ENCODE data around the gene ZFP36.

The ZFP36 gene

DNA sequence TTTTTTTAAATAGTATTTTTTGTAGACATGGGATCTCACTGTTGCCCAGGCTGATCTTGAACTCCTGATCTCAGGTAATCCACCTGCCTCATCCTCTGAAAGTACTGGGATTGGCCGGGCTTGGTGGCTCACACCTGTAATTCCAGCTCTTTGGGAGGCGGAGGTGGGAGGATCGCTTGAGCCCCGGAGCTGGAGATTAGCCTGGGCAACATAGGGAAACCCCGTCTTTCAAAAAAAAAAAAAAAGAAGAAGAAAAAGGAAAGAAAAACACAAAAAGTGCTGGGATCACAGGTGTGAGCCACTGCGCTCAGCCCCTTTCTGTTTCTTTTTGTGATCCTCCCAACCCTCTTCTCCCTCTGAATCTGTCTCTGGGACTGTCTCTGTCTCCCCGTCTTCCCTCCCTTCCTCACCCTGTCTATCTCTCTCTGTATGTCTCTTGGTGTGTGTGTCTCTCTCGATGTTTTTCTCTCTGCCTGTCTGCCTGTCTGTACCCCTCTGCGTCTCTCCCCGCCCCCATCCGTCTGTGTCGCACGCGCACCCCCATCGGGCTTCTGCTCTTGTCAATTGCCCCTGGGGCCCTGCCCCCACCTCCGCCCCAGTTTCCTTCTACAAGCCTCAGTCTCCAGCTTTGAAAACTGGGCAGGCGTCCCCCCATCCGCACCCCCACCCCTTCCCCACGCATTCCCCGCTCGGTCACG lies 540 bp upstream of the ZFP36 start:
- peak; percentile 92 for DNase-seq

DNA sequence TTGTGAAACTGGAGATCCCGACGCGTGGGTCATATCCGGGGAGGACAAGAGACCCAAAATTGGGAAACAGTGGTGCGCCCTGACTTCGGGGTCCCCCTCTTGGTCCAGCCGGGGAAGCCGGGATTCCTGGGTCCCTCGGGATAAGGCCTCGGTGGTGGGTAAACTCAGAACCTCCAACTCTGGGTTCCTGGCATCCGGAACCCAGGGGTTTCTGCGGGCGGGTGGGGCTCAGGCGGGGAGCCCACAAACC lies 688 bp downstream of the ZFP36 start:
- no peak for DNase-seq

DNA sequence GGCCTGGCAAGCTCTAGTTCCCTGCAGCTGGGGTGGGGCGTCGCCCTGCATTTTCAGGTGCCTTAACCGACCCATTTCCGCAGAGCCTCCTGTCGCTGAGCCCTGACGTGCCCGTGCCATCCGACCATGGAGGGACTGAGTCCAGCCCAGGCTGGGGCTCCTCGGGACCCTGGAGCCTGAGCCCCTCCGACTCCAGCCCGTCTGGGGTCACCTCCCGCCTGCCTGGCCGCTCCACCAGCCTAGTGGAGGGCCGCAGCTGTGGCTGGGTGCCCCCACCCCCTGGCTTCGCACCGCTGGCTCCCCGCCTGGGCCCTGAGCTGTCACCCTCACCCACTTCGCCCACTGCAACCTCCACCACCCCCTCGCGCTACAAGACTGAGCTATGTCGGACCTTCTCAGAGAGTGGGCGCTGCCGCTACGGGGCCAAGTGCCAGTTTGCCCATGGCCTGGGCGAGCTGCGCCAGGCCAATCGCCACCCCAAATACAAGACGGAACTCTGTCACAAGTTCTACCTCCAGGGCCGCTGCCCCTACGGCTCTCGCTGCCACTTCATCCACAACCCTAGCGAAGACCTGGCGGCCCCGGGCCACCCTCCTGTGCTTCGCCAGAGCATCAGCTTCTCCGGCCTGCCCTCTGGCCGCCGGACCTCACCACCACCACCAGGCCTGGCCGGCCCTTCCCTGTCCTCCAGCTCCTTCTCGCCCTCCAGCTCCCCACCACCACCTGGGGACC lies 1.2 kb downstream of the ZFP36 start:
- peak; percentile 74 for DNase-seq

DNA sequence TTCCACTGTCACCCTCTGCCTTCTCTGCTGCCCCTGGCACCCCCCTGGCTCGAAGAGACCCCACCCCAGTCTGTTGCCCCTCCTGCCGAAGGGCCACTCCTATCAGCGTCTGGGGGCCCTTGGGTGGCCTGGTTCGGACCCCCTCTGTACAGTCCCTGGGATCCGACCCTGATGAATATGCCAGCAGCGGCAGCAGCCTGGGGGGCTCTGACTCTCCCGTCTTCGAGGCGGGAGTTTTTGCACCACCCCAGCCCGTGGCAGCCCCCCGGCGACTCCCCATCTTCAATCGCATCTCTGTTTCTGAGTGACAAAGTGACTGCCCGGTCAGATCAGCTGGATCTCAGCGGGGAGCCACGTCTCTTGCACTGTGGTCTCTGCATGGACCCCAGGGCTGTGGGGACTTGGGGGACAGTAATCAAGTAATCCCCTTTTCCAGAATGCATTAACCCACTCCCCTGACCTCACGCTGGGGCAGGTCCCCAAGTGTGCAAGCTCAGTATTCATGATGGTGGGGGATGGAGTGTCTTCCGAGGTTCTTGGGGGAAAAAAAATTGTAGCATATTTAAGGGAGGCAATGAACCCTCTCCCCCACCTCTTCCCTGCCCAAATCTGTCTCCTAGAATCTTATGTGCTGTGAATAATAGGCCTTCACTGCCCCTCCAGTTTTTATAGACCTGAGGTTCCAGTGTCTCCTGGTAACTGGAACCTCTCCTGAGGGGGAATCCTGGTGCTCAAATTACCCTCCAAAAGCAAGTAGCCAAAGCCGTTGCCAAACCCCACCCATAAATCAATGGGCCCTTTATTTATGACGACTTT lies 2.0 kb downstream of the ZFP36 start:
- no peak for DNase-seq

DNA sequence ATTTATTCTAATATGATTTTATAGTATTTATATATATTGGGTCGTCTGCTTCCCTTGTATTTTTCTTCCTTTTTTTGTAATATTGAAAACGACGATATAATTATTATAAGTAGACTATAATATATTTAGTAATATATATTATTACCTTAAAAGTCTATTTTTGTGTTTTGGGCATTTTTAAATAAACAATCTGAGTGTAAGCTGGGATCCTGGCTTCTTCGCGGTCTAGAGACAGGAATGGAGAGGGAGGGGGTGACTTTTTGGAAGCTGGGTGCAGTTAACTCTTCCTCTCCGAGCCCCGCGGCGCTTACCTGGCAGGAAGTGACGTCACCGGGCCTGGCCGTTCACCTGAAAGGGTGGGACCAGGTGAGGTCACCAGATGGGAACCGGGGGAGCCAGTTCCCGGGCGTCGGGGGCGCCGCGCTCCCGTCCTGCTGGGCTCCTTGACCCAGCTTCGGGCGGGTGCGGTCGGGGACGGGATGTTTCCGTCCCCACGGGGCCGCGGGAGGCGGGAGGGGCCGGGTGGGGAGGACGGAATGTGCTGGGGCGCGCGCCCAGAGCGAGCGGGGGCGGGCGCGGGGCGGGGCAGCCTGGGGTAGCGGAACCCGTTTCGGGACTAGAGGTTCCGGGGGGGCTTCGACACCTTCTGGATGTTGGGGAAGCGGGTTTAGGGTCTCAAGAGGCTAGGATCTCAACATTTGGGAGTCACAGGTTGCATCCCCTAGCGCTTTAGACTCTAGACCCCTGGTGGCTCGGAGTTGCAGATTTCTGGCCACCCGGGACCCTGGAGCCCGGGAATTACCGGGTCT lies 2.8 kb downstream of the ZFP36 start:
- DNase-seq = peak; percentile 88

DNA sequence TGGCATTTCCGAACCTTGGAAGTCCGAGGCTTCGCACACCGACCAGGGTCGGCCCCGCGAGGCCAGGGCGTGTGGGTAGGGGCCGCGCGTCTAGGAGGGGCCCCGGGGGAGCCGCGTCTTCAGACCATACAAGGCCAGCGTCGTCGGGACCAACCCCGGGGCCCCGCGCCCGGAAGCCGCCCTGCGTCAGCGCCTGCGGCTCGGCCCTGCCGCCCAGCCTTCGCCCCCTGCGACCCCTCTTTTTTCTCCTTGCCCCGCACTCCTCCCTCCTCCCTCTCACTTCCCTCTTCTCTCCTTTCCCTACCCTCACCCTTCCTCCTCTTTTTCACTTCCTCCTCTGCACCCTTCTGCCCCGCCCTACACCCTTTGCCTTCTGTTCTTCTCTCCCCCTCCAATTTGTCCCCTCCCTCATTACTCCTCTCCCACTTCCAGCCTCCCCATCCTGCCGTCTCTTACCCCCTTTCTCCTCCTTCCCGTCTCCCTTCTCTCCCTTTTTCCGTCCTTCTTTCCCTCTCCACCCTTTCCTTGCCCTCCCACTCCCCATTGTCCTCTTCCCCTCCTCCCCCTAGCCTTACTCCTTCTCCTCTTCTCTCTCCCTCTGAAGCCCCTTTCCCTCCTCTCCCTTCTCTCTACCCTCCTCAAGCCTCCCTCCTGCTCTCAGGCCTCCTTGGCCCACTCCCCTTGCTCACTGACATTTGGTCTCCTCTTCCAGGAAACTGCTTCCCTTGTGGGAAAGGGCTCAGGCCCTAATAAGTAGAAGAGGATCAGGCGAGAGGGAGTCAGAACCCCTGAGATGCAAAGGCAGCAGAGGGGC lies 3.6 kb downstream of the ZFP36 start:
- peak; percentile 76 for DNase-seq

DNA sequence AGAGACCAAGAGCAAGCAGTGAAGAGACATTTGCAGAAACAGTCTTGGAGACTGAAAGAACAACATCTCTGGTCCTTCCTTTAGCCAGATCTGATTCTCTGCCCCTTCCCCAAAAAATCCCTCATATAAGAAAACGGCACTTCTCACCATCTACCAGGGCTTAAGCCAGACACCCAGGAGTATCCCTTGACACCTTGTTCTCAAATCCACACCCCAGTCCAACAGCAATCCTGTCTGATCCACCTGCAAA lies 4.1 kb downstream of the ZFP36 start:
- no peak for DNase-seq

DNA sequence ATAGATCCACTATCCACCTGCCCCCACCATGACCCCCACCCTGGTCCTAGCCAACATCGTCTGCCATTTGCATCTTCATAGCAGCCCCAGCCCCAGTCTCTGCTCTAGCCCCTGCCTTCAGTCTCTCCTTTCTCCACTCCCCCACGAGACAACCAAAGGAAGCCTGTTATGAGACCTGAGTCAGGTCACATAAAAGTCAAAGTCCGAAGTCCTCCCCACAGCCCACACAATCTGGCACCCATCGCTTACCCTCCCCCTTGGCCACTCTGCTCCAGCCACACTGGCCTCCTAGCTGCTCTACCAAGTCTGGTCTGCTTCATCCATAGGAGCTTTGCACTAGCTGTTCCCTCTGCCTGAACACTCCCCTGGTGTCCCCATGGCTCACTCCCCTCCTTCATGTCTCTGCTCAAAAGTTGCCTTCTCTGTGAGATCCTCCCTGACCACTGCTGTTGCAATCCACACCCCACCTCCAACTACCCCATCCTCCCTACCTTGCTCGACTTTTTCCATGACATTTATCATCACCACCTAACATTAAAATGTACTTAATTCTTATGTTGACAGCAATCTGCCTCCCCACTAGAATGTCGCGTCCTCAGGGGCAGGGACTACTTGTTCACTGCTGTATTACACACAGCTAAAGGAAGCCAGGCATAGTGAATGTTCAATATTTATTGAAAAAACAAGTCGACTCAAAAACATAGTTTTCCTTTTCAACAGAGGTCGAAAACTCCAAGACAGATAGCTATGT lies 4.6 kb downstream of the ZFP36 start:
- DNase-seq = no peak

DNA sequence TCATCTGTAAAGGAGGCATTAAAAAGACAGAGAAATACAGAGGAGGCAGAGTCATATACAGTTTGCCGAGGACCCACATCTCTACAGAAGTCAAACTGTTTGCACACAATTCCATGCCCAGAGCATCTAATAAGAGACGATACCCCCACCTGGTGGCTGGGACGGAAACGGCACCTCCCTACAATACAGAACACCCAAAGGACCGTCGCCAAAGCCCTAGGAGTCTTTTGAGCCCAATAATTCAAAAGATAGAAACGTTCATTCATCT lies 5.1 kb downstream of the ZFP36 start:
- peak; percentile 94 for DNase-seq

DNA sequence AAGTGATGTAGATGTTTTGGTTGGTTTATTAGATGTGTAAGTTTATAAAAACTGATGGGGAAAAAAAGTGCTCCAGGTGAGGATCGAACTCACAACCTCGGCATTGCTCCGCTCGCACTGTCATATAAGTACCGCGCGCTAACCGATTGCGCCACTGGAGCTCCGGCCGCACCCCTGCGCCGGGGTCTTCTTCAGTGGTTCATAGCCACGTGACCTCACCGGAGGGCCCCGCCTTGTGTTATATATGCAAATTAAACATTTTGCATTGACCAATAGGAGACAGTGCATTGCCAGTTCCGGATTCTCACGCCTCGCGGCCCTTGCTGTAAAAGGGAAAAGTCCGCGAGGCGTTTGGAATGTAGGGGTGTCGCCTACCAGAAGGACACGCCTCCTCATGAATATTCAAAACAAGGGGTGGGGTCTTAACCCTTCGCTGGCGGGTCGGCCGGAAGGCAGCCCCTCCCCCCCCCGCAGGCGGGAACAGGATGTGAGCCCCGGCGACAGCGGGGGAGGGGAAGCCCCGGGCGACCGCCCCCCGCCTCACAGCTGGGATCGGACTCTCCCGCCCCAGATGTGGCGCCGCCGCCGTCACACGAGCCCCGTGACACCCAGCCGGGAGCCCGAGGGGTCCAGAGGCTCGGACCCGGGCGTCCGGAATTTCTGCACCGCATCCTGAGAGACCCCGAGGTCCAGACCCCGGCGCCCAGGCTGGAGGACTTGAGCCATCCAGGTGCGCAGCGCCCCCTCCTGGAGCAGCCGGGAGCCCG lies 5.6 kb downstream of the ZFP36 start, which contains the start of gene PLEKHG2:
PLEKHG2 (plus strand) TSS at position 570 of the 767 bp plus-strand sequence. CDS start 1,418 bp downstream, outside the sequence.
- peak; percentile 99 for DNase-seq

DNA sequence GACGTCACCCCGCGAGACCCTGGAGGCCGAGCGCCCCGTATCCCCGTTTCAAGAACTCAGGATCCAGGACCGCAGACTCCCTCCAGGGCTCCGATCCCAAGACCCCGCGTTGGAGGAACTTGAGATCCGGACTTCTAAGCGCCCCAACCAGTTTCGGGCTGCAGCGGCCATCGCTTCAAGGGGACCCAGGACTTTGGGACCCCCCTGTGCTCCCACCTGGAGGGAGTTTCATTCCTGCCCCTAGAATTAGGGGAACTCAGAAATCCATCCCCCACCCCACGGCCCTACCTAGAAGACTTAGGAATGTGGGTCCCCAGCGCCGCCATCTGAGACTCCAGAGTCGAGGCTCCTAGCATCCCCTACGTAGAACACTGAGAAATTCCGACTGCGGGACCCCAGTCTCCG lies 6.2 kb downstream of the ZFP36 start:
- DNase-seq = no peak

DNA sequence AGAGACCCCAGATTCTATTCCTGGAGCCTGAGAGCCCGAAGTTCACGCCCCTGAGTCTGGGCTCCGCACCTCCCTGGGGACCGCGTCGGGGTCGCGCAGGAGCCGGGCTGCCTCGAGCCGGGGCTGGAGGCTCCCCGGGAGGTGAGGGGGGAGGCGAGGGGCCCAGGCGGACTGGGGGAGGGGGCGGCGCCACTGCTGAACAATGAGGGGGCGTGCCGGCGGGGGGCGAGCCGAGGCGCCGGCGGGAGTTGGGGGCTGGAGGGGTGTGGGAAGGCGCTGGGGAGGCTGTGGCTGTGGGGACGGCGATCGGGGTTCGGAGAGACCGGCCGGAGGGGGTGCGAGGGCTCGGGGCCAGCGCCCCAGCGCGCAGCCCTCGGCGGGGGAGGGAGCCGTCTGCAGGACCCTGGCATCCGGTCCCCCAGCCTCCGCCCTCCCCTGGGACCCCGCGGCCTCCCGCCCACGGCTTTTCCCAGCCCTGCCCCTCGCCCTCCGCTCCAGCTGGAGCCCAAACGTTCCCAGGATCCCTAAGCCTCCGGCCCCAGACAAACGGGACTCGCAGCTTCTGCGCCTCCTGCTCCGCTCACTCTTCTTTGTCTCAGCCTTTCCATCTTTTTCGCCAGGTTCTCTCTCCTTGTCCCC lies 6.7 kb downstream of the ZFP36 start:
- DNase-seq = no peak

DNA sequence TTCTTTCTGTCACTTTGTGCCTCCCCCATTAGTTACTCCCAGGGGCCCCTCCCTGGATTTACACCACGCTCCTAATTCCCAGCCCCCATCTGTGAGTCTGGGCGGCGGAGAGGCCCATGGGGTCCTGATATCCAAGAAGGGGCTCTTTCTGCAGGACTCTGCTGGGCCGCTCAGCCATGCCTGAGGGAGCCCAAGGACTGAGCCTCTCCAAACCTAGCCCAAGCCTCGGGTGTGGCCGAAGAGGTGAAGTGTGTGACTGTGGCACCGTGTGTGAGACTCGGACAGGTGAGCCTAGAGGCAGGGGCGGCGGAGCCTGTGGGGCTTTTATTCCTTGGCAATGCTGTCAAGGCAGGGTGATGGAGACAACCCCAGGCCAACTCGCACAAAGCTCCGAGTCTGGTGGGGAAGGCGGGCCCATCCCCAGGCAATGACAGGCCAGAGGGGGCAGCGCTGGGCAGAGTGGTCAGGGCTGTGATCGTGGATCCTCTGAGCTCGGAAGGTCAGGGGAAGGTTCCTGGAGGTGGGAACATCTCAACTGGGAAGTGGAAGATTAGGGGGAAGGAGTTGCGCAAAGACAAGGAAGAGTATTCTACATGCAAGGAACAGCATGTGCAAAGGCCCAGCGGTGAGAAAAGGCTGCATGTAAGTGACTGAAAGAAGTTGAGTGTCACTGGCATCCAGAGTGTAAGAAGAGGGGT lies 7.4 kb downstream of the ZFP36 start:
- no peak for DNase-seq

DNA sequence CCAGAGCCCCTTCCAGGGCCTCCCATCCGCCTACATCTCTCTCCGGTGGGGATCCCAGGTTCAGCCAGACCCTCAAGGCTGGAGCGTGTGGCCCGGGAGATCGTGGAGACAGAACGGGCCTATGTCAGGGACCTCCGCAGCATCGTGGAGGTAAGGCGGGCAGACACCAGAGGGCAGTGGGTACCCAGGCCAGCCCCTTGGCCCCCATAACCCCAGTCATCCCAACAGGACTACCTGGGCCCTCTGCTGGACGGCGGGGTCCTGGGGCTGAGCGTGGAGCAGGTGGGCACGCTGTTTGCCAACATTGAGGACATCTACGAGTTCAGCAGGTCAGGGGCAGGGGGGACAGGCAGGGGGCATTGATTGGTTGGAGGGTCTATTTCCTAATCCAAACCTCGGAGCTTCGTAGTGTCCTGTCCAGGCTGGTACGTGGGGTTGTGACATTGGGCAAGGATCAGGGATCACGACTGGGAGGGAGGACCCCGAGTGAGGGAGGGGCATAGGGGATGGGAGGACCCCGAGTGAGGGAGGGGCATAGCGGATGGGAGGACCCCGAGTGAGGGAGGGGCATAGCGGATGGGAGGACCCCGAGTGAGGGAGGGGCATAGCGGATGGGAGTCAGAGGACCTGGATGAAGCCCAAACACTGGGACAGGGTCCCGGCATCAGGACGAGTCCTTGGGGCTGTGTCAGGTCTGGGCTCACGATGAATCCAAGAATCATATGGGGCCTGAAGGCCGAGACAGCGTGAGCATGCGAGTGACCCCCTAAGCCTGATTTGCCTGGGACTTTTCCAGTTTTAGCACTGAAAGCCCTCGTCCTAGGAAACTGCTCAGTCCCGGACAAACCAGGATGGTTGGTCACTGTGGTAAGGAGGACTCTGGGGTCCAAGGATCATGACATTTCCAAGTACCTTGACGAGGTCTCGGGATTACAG lies 8.7 kb downstream of the ZFP36 start:
- DNase-seq = no peak

DNA sequence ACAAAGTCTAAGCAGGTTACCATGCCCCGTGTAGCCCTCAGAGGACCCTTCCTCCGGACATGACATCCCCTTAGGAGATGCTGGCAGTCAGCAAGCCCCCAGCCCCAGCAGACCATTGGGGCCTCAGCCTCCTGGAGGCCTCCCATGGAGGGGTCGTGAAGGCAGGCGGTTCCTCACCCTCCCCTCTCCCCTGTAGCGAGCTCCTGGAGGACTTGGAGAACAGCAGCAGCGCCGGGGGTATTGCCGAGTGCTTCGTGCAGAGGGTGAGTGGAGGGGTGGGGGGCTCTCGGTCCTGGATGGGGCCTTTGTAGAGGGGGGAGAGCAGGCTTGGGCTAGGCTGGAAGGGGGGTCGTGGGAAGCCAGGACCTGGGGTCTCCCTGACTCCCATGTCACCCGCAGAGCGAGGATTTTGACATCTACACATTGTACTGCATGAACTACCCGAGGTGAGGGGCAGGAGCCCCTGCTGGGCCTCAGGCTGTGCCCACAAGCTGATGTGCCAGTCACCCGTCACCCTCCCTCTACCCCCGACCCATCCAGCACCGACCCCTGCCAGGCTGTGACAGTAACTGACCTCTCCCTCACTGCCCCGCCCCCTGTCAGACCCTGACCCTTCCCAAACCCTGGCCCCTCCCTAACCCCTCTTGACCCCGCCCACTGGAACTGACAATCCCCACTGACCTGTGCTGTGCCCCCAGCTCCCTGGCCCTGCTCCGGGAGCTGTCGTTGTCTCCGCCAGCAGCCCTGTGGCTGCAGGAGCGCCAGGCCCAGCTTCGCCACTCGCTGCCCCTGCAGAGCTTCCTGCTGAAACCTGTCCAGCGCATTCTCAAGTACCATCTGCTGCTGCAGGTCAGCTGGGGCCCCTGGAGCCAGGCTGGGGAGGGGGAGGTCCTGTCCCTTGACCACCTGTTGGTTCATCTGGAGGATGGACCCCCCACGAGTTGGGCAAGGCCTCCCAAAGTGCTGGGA lies 9.8 kb downstream of the ZFP36 start:
- DNase-seq = no peak

DNA sequence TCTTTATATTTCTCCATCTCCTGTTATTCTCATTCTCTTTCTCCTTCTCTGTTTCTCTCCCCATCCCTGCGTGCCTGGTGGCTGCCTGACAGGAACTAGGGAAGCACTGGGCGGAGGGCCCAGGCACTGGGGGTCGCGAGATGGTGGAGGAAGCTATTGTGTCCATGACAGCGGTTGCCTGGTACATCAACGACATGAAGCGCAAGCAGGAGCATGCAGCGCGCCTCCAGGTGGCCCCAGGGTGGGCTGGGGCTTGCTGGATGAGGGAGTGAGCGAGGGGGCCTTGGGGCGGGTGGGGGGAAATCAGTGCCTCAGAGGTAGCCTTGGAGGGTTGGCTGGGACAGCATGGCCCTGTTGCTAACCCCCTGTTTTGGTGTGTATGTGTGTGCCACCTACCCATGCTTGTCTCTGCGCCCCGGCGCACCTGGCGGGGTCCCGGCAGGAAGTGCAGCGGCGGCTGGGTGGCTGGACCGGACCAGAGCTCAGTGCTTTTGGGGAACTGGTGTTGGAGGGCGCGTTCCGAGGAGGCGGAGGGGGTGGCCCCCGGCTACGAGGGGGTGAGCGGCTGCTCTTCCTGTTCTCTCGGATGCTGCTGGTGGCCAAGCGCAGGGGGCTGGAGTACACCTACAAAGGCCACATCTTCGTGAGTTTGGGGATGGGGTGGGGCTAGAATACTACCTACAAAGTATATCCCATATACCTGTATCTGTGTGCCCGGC lies 11.0 kb downstream of the ZFP36 start:
- no peak for DNase-seq

DNA sequence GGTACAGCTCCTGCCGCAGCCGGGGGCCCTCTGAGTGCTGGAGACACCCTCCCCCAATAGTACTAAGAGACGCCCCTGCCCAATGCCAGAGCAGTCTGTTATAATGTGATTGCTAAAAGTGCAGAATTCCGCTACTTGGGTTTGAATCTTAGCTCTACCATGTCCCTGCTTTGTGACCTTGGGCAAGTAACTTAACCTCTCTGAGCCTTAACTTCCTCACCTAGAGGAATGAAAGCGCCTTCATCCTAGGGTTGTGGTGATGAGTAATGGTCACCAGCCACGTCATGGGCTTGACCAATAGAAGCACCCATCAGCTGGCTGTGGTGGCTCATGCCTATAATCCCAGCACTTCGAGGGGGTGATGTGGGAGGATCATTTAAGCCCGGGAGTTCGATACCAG lies 12.4 kb downstream of the ZFP36 start:
- no peak for DNase-seq
